HG02610 (cell line): ENCODE measurements around the gene NACAD.

Experiments used
- ATAC-seq: cut with Tn5 transposase; IDR thresholded peaks from one replicate; pipeline ENCODE4 v1.9.1; 2021; ENCODE audit warnings: mild to moderate bottlenecking, moderate library complexity; ENCODE audit not compliant: unreplicated experiment

The NACAD gene, protein sequence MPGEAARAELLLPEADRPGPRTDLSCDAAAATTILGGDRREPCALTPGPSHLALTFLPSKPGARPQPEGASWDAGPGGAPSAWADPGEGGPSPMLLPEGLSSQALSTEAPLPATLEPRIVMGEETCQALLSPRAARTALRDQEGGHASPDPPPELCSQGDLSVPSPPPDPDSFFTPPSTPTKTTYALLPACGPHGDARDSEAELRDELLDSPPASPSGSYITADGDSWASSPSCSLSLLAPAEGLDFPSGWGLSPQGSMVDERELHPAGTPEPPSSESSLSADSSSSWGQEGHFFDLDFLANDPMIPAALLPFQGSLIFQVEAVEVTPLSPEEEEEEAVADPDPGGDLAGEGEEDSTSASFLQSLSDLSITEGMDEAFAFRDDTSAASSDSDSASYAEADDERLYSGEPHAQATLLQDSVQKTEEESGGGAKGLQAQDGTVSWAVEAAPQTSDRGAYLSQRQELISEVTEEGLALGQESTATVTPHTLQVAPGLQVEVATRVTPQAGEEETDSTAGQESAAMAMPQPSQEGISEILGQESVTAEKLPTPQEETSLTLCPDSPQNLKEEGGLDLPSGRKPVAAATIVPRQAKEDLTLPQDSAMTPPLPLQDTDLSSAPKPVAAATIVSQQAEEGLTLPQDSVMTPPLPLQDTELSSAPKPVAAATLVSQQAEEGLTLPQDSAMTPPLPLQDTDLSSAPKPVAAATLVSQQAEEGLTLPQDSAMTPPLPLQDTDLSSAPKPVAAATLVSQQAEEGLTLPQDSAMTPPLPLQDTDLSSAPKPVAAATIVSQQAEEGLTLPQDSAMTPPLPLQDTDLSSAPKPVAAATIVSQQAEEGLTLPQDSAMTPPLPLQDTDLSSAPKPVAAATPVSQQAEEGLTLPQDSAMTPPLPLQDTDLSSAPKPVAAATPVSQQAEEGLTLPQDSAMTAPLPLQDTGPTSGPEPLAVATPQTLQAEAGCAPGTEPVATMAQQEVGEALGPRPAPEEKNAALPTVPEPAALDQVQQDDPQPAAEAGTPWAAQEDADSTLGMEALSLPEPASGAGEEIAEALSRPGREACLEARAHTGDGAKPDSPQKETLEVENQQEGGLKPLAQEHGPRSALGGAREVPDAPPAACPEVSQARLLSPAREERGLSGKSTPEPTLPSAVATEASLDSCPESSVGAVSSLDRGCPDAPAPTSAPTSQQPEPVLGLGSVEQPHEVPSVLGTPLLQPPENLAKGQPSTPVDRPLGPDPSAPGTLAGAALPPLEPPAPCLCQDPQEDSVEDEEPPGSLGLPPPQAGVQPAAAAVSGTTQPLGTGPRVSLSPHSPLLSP (N-terminal part only)

DNA sequence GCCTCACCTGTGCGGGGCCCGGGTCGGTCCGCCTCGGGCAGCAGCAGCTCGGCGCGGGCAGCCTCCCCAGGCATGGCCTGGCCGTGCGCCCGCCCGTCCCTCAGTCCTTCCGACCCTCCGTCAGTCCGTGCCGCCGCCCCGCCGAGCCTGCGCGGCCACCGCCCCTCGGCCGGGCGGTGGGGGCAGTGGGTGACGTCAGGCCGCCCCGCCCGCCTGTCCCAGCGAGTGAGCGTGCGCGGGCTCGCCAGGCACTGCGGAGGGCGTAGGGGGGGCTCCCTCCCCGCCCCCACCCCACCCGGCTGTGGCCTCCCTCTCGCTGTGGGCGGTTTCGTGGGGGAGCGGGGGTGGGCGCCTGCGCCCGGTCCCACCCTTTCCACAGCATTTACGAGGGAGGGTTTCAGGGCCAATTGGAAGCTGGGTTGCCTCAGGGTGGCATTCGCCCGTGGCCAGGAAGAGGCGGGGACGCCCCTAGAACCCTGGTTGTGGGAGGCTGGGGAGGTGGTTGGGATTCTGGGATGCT, at the start of gene NACAD:
Gene NACAD (minus strand): TSS at position 149 of the 520 bp plus-strand sequence. CDS start 75 bp downstream, at position 74.
- no peak for ATAC-seq

GRCh38 chr7:45136106-45137060, 47.6 kb upstream of the NACAD start:
- ATAC-seq, result no peak

- ATAC-seq, result no peak
These were observed 45.1 kb upstream of the NACAD start for GRCh38 chr7:45133877-45134276.

DNA sequence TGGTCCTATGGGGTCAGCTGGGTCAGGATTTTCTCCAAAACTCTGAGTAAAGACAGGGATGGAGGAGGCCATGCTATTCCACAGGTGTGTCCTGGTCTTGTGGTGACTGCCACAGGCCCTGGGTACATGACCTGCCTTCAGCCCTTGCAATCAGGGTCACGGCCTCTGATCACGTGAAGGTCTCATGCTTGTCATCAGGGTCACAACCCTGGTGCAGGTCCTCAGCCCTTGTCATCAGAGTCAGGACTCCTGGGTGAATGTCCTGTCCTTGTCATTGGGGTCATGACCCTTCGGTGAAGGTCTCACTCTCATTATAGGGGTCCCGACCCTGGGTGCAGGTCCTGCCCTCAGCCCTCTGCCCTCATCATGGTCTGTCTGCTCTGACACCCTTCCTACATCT, 44.6 kb upstream of the NACAD start:
- ATAC-seq, result no peak

DNA sequence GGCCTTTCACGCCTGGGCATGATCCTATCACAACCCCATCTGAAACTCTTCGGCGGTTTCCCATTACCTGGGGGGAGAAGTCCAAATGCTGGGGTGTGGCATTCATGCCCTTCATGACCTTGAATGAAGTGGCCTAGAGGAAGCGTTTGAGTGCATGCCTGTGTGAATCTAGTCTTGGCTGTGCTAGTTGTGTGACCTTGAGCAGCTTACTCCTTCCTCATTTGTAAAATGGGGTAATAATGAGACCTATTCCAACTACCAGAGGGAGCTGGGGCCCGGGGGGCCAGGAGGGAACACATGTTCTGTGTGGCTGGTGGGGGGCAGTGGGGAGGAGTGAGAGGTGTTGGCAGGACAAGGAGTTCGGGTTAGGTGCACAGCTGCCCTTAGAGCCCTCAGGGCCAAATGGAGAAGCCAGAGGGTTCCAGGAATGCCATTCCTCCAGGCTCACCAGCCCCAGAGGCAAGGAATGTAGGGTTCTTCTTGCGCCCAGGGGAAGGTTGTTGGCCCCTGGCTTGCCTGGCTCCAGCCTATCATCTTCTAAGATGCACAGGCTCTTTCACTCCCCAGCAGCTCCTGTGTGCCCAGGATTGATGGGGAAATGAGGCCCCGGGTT, 44.0 kb upstream of the NACAD start:
- ATAC-seq, result no peak

DNA sequence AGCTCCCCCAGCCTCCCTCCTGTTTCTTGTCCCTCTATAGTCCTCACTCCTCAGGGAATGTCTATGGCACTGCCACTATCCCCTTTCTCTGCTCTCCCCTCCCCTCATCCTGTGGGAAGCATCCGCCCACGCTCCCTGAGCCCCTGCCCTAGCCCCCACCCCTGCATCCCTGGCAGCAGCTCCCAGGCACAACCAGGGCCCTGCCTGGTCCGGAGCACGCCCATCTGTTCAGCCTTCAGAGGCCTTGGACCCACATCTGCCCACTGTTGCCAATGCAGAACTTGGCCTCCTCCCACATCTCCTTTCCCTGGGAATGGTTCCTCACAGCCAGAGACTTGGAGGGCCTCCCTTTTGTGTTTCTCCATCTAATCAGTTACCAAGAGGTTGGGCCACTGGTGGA, 43.1 kb upstream of the NACAD start:
- no peak for ATAC-seq

GRCh38 chr7:45130910-45131309, 42.1 kb upstream of the NACAD start:
- no peak for ATAC-seq

DNA sequence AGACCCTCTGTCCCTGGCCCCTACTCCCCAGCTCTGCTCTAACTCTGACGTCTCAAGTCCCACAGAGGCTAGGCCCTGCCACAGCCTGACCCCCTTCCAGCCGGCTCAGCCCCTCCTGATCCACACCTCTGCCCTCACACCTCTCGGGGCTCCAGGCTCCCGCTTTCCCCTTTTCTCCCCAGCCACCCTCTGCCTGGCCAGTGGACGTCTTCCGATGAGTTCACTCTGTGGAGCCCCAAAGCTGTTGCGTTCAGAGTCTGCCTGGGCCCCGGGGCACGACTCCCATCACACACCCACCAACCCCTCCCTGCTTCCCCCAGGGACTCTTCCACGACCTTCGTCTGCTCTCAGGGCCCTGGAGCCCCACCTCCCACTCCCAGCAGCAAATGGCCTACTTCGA, 41.1 kb upstream of the NACAD start:
- no peak for ATAC-seq

- no peak for ATAC-seq
These were observed 40.5 kb upstream of the NACAD start for GRCh38 chr7:45129181-45129800.

DNA sequence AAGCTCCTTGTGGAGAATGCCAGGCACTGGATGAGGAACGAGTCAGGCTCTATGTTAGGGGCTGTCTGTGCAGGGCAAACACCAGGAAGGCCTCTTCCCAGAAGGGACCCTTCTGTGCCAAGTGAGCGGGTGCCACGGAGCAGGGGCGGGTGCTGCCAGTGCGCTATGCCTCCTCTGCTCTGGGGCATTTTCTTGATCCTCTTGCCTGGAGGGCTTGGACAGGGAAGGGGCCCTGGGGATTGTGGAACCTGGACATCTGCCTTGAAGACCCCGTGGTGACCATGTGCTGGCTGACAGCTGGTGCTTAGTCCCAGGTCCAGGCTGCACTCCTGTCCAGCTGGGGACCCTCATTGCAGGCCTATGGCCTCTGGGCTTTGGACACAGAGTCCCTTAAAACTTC, 38.2 kb upstream of the NACAD start:
- no peak for ATAC-seq

- no peak for ATAC-seq
These were observed 37.4 kb upstream of the NACAD start for GRCh38 chr7:45126201-45126600.

DNA sequence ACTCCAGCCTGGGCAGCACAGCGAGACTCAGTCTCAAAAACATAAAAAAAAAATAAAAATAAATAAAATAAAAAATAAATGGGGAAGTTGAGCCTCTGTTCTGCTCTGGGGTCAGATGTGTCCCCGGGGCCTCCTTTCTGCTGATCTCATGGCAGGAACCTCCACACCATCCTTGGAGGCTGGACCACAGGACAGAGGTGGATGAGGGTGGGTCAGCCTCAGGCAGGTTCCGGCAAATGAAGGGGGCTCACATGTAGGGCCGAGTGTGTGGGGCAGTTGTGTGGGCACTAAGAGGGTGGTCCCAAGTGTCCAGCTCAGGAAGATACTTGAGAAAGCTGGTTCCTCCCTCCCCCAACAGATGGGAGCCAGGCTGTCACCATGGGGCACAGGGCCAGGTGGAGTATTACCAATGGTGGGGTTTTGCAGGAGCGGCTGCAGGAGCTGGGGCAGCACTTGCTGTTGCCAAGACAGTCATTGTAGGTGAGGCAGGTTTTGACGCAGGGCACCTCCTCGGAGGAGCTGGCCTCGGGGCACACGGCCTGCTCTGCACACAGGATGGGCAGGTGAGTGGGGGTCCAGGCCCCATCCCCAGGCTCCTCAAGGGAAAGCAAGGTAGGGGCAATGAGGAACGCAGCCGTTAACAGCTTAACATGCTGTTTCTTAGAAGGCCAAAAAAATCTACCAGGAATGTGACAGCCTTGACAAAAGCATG, 36.6 kb upstream of the NACAD start:
- no peak for ATAC-seq

DNA sequence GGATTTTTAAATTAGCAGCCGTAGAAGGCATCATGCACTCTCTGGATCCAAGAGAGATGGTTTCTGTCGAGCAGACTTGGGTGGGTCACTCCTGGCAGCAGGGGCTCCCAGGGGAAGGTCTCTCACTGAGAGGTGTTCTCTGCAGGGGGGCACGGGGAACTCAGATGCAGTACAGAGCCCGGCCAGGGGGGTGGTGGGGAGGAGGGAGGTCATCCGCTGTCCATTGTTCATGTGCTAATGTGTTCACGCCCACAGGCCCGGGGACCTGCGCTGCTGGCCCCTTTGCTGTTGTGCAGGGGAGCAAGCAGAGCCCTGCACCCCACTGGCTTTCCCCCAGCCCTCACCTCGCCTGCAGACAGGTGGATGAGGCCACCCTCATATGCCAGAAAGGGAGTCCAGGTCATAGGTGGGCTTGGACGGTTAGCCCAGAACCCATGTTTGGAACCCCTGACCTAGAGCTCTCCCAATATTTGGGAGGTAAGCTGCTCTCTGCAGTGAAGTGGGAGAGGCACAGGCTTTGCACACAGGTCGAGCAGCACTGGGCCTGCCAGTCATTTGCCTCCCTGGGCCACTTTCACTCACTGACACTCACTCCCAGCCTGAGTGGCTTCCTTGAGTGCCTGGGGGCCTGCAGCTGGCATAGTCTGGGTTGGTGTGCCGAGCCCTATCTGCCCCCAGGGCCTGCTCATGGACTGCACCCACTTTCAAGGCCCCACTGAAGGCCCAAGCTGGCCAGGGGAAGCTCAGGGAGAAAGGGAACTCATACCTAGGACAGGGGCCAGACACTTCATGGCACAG, 35.3 kb upstream of the NACAD start:
- no peak for ATAC-seq

DNA sequence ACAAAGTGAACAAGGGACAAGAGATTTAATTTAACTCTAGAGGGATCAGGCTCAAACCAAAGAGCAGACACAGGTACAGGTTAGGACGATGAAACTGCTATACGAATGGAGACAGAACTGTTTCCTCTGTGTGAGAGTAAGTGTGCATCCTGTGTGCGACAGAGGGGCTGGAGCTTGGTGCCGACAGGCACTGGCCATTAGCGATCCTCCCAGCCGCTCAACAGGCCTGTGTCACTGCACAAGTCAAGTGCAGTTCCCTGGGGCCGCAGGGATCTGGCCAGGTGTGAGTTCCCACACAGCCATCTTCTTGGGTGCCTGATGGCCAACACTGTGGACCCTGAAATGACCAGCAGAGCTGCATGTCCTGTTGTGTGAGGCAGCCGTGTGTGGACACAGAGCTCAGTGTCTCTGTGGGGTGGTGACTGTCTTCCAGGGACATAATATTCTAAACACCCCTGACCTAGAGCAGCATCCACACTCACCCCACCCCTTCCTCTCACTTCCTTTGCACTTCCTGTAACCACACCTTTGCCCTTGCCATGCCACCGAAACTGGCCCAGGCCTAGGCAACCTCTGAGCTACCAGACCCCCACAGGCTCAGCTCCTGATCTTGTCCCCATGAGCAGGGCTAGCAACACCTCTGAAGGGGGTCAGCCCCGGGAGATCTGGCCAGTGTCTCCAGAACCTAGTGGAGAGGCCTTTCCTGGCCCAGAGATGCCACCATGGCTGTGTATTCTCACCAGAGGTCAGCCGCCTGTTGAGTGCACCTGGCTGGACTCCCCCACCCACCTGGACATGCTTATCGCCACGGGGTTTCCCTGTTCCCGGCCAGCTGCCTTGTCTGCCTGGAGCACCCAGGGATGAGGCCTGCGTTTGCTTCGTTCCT, 34.4 kb upstream of the NACAD start:
- ATAC-seq, result no peak

DNA sequence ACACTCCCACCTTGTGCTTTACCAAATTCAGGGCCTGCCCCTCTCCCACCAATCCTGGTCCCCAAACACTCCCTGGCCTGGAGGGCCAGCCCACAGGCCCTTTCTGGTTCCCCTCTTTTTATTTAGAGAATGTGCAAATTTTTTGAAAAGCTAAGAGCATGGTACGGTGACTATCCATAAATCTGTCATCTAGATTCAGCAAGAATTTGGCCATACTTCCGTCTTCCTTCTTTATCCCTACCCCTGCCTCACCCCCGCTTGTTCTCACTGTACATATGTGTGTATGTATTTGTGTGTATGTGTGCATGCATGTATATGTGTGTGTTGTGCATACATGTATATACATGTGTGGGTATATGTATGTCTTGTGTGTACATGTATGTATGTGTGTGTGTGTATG, 30.8 kb upstream of the NACAD start:
- ATAC-seq, result no peak

GRCh38 chr7:45118889-45119331, 30.1 kb upstream of the NACAD start:
- no peak for ATAC-seq
